Measurements from ENCODE around the gene CCND3. TPM values are rescaled to one million over a fixed set of nuclear protein-coding genes. Genes with fewer than 3 reads are reported as not detected.

The CCND3 gene
- total and polyA plus RNA-seq, 2 of the 8 experiments (the other 6 are each of a cell fraction or from before 2014, with no cell fraction given), result 30.6 to 32.9 TPM

DNA sequence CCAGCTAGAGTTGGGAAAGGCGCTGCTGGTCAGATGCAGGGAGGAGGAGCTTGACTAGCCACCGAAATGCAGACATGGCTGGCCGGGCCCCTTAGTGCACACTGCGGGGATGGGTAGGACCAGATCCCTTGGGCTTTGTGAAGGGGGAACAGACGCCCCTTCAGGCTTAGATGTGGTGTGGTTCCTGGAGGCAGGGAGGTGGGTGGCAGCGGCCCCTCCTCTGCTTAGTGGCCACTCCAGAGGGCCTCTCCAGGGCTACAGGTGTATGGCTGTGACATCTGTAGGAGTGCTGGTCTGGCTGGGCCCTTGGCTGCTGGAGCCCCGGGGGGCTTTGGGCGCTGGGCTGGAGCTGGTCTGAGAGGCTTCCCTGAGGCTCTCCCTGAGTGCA lies 5.9 kb downstream of the CCND3 start:
- H2BK120ac ChIP-seq (replicated peaks; ENCODE audit: low read depth, low read length), result no peak overlapping the region
- ChIA-PET CTCF (ENCODE audit: partially characterized antibody) (interaction anchor here (0.7 to 13.7 kb wide), 35 partner anchors 9 to 483 kb away, joined by 3 to 219 read pairs (median 4); partner anchors contain the start of genes BYSL and MED20), POLR2A (ENCODE audit: partially characterized antibody) (interaction anchor here (0.6 to 16.6 kb wide), 9 partner anchors 9 to 148 kb away, joined by 3 to 235 read pairs (median 6); partner anchors contain the start of genes BYSL, MED20, TAF8 and TOMM6)
- no peak overlapping the region for H3K14ac ChIP-seq (ENCODE audit: insufficient read length)
- peaks cover 2% of the 10 kb centered on the region for H3K79me1 ChIP-seq (ENCODE audit: low read depth, low read length)
- peaks cover 26 to 49% (median 40%) of the 10 kb centered on the region in 4 experiments for H3K36me3 ChIP-seq (ENCODE audit: control insufficient read depth in 2 of 4, insufficient read depth in 4 of 4, low read length in 3 of 4)
- no peak overlapping the region for H2BK5ac ChIP-seq (ENCODE audit: low read depth, low read length)
- peaks cover 7% of the 10 kb centered on the region for H3K23me2 ChIP-seq (ENCODE audit: low read depth, low read length)
- no peak overlapping the region for H2BK20ac ChIP-seq (ENCODE audit: low read length)
- H3K4me2 ChIP-seq (ENCODE audit: insufficient read depth in 1 of 2, low read depth in 2 of 2, low read length in 2 of 2), result no peak overlapping the region
- no peak overlapping the region for H3K4ac ChIP-seq (replicated peaks; ENCODE audit: insufficient read length, low read depth, low read length)
- no peak overlapping the region for H4K91ac ChIP-seq (replicated peaks; ENCODE audit: insufficient read length, low read length)
- peaks cover 6 to 25% (median 21%) of the 10 kb centered on the region in 4 experiments for H3K4me1 ChIP-seq (replicated peaks in 1 of 4; ENCODE audit: control insufficient read depth in 3 of 4, insufficient read depth in 4 of 4, low read length in 3 of 4)
- peaks cover 0 to 10% of the 10 kb centered on the region in 2 experiments; a peak in 1 of 4 replicates for H3K79me2 ChIP-seq (ENCODE audit: control insufficient read depth in 1 of 2, insufficient read depth in 2 of 2, low read length in 2 of 2)
- H3K56ac ChIP-seq (replicated peaks; ENCODE audit: insufficient read length, low read depth, low read length), result no peak overlapping the region
- no peak overlapping the region for H3K4me3 ChIP-seq (ENCODE audit: extremely low read depth in 1 of 4, insufficient read depth in 2 of 4, low read depth in 3 of 4, low read length in 4 of 4)
- no peak overlapping the region for H4K8ac ChIP-seq (ENCODE audit: extremely low read depth, insufficient read depth, low read length)
- H2AK5ac ChIP-seq (ENCODE audit: low read depth, low read length), result no peak overlapping the region
- no peak overlapping the region for H4K5ac ChIP-seq (ENCODE audit: insufficient read length, low read depth, low read length)
- WGBS, 2 experiments (ENCODE audit: extremely low coverage in 1 of 2, insufficient coverage in 1 of 2, insufficient read length in 1 of 2, insufficient replicate concordance in 2 of 2, low coverage in 1 of 2, low lambda C conversion rate in 2 of 2, missing lambda C conversion rate in 1 of 2), result 85% methylated on average over 8 of the region's 8 CpGs; no CpG with 5 or more reads in 1 of the 2 experiments
- peaks cover 2 to 6% of the 10 kb centered on the region in 2 experiments for H4K20me1 ChIP-seq (replicated peaks in 1 of 2; ENCODE audit: control insufficient read depth in 1 of 2, insufficient read depth in 2 of 2, low read length in 2 of 2)
- H2BK12ac ChIP-seq (ENCODE audit: low read depth, low read length), result no peak overlapping the region
- no peak overlapping the region for H3K23ac ChIP-seq (ENCODE audit: insufficient read length)
- H3K9me3 ChIP-seq (ENCODE audit: insufficient read depth in 2 of 2, low read depth in 1 of 2, low read length in 1 of 2), result no peaks in the 10 kb centered on the region
- FAIRE-seq, result no peak
- peak in 1 of 2 experiments; percentile 53 for DNase-seq (ENCODE audit: low read depth in 1 of 2, low spot score in 2 of 2)
- no peak overlapping the region for H3K9ac ChIP-seq (replicated peaks in 1 of 4; ENCODE audit: extremely low read depth in 1 of 4, low read depth in 3 of 4, low read length in 3 of 4)
- H3K27me3 ChIP-seq (replicated peaks in 1 of 4; ENCODE audit: control insufficient read depth in 3 of 4, extremely low read depth in 1 of 4, insufficient read depth in 3 of 4, low read length in 3 of 4), result no peaks in the 10 kb centered on the region
- H2BK15ac ChIP-seq (ENCODE audit: low read length), result no peak overlapping the region
- H3K27ac ChIP-seq (ENCODE audit: low read depth, low read length), result no peak overlapping the region
- no peak overlapping the region for H3K18ac ChIP-seq (ENCODE audit: extremely low read depth, low read length)
- TF ChIP-seq POLR2A (IDR thresholded peaks at IDR 0.05; ENCODE audit: control extremely low read depth in 1 of 2, low read depth in 2 of 2, low read length in 2 of 2), result 0 out of 3 replicates have a peak, but pooled peaks of 1 of the 2 experiments have one; percentile 1
- no peak for TF ChIP-seq BCL11A (IDR thresholded peaks at IDR 0.05; ENCODE audit: low read depth in 2 of 2, low read length in 2 of 2)
- no peak for TF ChIP-seq POU5F1 (IDR thresholded peaks at IDR 0.05; ENCODE audit: low read depth, low read length)
- no peak for TF ChIP-seq HDAC6 (IDR thresholded peaks at IDR 0.05; ENCODE audit: low read depth, low read length)
- TF ChIP-seq SP4 (IDR thresholded peaks at IDR 0.05; ENCODE audit: low read length), result no peak
- H2AFZ ChIP-seq (ENCODE audit: low read length), result no peak overlapping the region

All from H1 (cell line).